ENCODE results near the gene QRFP.

QRFP gene

GRCh38 chr9:130895481-130896232 is 955 bp downstream of the QRFP start:
- FAIRE-seq (no peak), DNase-seq (ENCODE audit: extremely low spot score, insufficient read length, low read depth) (no peak)

GRCh38 chr9:130895038-130895437 is 1.6 kb downstream of the QRFP start:
- DNase-seq (ENCODE audit: extremely low spot score, insufficient read length, low read depth) (no peak), FAIRE-seq (no peak)

GRCh38 chr9:130894546-130894945 is 2.1 kb downstream of the QRFP start:
- DNase-seq (ENCODE audit: extremely low spot score, insufficient read length, low read depth) = no peak
- no peak for FAIRE-seq

GRCh38 chr9:130893341-130894101 is 3.1 kb downstream of the QRFP start:
- FAIRE-seq (no peak), DNase-seq (ENCODE audit: extremely low spot score, insufficient read length, low read depth) (no peak)

- no peak for FAIRE-seq
- DNase-seq (ENCODE audit: extremely low spot score, insufficient read length, low read depth) = no peak
Observed at GRCh38 chr9:130892477-130893304, 3.9 kb downstream of the QRFP start.

GRCh38 chr9:130891688-130892476 is 4.7 kb downstream of the QRFP start:
- no peak for DNase-seq (ENCODE audit: extremely low spot score, insufficient read length, low read depth)
- FAIRE-seq = no peak

GRCh38 chr9:130890870-130891687 is 5.5 kb downstream of the QRFP start:
- no peak for DNase-seq (ENCODE audit: extremely low spot score, insufficient read length, low read depth)
- no peak for FAIRE-seq

GRCh38 chr9:130890124-130890523 is 6.5 kb downstream of the QRFP start:
- DNase-seq (ENCODE audit: extremely low spot score, insufficient read length, low read depth) = no peak
- FAIRE-seq = no peak

- no peak for DNase-seq (ENCODE audit: extremely low spot score, insufficient read length, low read depth)
- no peak for FAIRE-seq
Observed at GRCh38 chr9:130888146-130888885, 8.3 kb downstream of the QRFP start.

GRCh38 chr9:130887494-130888144 is 9.0 kb downstream of the QRFP start:
- no peak for DNase-seq (ENCODE audit: extremely low spot score, insufficient read length, low read depth)
- FAIRE-seq = no peak

GRCh38 chr9:130886981-130887380 is 9.6 kb downstream of the QRFP start:
- FAIRE-seq = no peak
- no peak for DNase-seq (ENCODE audit: extremely low spot score, insufficient read length, low read depth)

- FAIRE-seq (no peak), DNase-seq (ENCODE audit: extremely low spot score, insufficient read length, low read depth) (no peak)
Observed at GRCh38 chr9:130885484-130886375, 10.9 kb downstream of the QRFP start.

- no peak for FAIRE-seq
- no peak for DNase-seq (ENCODE audit: extremely low spot score, insufficient read length, low read depth)
Observed at GRCh38 chr9:130884542-130885483, 11.8 kb downstream of the QRFP start.

GRCh38 chr9:130884111-130884531 is 12.5 kb downstream of the QRFP start:
- DNase-seq (ENCODE audit: extremely low spot score, insufficient read length, low read depth) = no peak
- no peak for FAIRE-seq

GRCh38 chr9:130883479-130883878 is 13.1 kb downstream of the QRFP start:
- DNase-seq (ENCODE audit: extremely low spot score, insufficient read length, low read depth) (no peak), FAIRE-seq (no peak)

- FAIRE-seq (no peak), DNase-seq (ENCODE audit: extremely low spot score, insufficient read length, low read depth) (no peak)
Observed at GRCh38 chr9:130882696-130883225, 13.9 kb downstream of the QRFP start.

All from GM18507 (cell line).